Endodermal cell (in vitro differentiated cells): ENCODE data around the gene SNAPC2. TPM values are rescaled to one million over a fixed set of nuclear protein-coding genes. Genes with fewer than 3 reads are reported as not detected.

ENCODE experiments used
- DNase-seq: peaks from one replicate; pipeline ENCODE4 v3.0.0-alpha.2; 2017
- H3K27ac ChIP-seq: 2 replicates; pipeline ENCODE4 v1.5.1; 2013; ENCODE audit warnings: mild to moderate bottlenecking, low read depth, low read length, moderate library complexity
- H3K27me3 ChIP-seq: 2 replicates; pipeline ENCODE4 v1.6.1; 2013; ENCODE audit warnings: mild to moderate bottlenecking, low read length, moderate library complexity; ENCODE audit not compliant: insufficient read depth, control insufficient read depth, poor library complexity, severe bottlenecking
- H3K36me3 ChIP-seq: 2 replicates; pipeline ENCODE4 v1.7.0; 2013; ENCODE audit warnings: mild to moderate bottlenecking, low read length, moderate library complexity; ENCODE audit not compliant: control insufficient read depth, insufficient read depth
- H3K4me1 ChIP-seq: one replicate; pipeline ENCODE4 v1.7.0; 2013; ENCODE audit warnings: low read length; ENCODE audit not compliant: control insufficient read depth, insufficient read depth
- H3K4me3 ChIP-seq: 2 replicates; pipeline ENCODE4 v1.5.1; 2013; ENCODE audit warnings: mild to moderate bottlenecking, low read length, moderate library complexity
- H3K9ac ChIP-seq: 2 replicates; pipeline ENCODE4 v1.6.1; 2013; ENCODE audit warnings: mild to moderate bottlenecking, low read length, moderate library complexity; ENCODE audit not compliant: poor library complexity, severe bottlenecking; ENCODE audit errors: extremely low read depth
- H3K9me3 ChIP-seq: 2 replicates; pipeline ENCODE4 v1.6.1; 2013; ENCODE audit warnings: mild to moderate bottlenecking, low read length, moderate library complexity; ENCODE audit not compliant: control insufficient read depth
- H3K27ac Mint-ChIP-seq: 2 replicates; pipeline ENCODE4 v1.8.0; 2020; ENCODE audit warnings: mixed read lengths
- H3K27me3 Mint-ChIP-seq: 2 replicates; pipeline ENCODE4 v1.8.0; 2021; ENCODE audit warnings: mild to moderate bottlenecking, mixed read lengths; ENCODE audit not compliant: insufficient read depth
- H3K36me3 Mint-ChIP-seq: 2 replicates; pipeline ENCODE4 v1.8.0; 2020; ENCODE audit warnings: low read depth, mixed read lengths
- H3K4me1 Mint-ChIP-seq: 2 replicates; pipeline ENCODE4 v1.8.0; 2020; ENCODE audit warnings: mixed read lengths
- H3K4me3 Mint-ChIP-seq: 2 replicates; pipeline ENCODE4 v1.8.0; 2020; ENCODE audit warnings: mild to moderate bottlenecking, moderate library complexity, mixed read lengths
- H3K9me3 Mint-ChIP-seq: 2 replicates; pipeline ENCODE4 v1.8.0; 2020; ENCODE audit warnings: mild to moderate bottlenecking, mixed read lengths
- WGBS, 2 experiments: methylation state at CpG; one replicate each; pipeline versions ENCODE4 v1.1.5 to v1.1.7; 2013; ENCODE audit warnings: missing lambda C conversion rate in 2 of 2, mixed read lengths in 1 of 2; ENCODE audit not compliant: insufficient coverage in 1 of 2, insufficient read length in 1 of 2; 5-methylcytosine and 5-hydroxymethylcytosine counted together
- total RNA-seq, 2 donors: library from RNA; stranded (reverse); fragmentation: NEBNext Ultra II Directional in 1 of 2; extraction: Animal tissue kit (Norgen Biotek cat#: 25700) in 1 of 2; gene quantifications; 2 replicates in 1 of 2; 3 replicates in 1 of 2; pipeline ENCODE4 v1.2.1, GENCODE V29; 2021
- TF ChIP-seq, protein P1 (sequence below): fragments of 200-600 bp; sonication (generic); conservative IDR thresholded peaks from 2 replicates; pipeline ENCODE4 v1.5.0; 2021; ENCODE audit warnings: antibody characterized with exemption, mild to moderate bottlenecking

The SNAPC2 gene
- total RNA-seq, 2 donors from 2014 or later = 11.9 to 14.2 TPM

DNA sequence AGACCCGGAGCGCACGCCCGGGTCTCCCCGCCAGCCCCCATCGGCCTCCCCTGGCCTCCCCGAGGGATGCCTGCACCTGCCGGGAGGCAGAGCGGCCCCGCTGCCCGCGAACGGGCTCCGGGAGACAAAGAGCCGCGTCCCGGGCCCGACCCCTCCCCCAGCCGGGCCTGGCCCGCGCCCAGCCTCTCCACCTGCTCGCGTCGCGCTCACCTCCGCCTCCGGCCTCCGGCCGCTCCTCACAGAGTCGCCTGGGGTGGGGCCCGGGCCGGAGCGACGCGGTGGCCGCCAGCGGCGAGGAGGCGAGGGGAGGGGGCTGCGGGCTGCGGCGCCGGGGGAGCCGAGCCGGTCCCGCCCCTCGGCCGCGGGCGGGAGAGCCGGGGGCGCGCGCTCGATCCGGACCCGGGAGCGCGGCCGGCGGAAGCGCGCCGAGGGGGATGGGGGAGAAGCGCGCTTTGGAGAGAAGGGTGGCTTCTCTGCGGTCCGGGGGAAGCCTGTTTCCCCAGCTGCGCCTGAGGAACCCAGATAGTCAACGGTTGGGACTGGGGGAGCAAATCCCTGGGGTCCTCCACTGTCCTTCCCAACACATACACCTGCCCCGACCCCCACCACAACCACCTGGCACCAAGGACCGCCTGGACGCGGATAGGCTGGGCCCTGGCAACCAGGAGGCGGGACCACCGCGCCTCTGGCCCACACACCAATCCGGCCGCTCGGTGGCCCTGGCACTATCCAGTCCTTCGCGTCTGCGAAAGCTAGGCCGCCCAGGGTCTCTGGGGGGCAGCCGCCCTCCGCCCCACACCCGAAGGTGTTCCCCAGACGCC, 45.9 kb upstream of the SNAPC2 start, which contains the start of gene PRR36:
PRR36 (minus strand) TSS at position 315 of the 821 bp plus-strand sequence. CDS start 701 bp downstream, outside the sequence.
- H3K9ac ChIP-seq = peak within 1 kb of the TSS; percentile 38
- Mint-ChIP-seq H3K4me3 (peak within 1 kb of the TSS; percentile 64), H3K4me1 (peaks cover 3% of the 10 kb centered on the region), H3K27me3 (peaks cover 54% of the 10 kb centered on the region), H3K36me3 (no peaks in the 10 kb centered on the region), H3K9me3 (peaks cover 1% of the 10 kb centered on the region), H3K27ac (no peak within 1 kb of the TSS)
- H3K9me3 ChIP-seq = no peaks in the 10 kb centered on the region
- H3K27ac ChIP-seq = peak within 1 kb of the TSS; percentile 72
- peaks cover 14% of the 10 kb centered on the region for H3K27me3 ChIP-seq
- no peaks in the 10 kb centered on the region for H3K4me1 ChIP-seq
- no peaks in the 10 kb centered on the region for H3K36me3 ChIP-seq
- H3K4me3 ChIP-seq = peak within 1 kb of the TSS; percentile 78
- 0% methylated on average over 15 to 87 of the region's 88 CpGs for WGBS, 2 experiments
- DNase-seq = peak; percentile 95
- TF ChIP-seq, protein P1, sequence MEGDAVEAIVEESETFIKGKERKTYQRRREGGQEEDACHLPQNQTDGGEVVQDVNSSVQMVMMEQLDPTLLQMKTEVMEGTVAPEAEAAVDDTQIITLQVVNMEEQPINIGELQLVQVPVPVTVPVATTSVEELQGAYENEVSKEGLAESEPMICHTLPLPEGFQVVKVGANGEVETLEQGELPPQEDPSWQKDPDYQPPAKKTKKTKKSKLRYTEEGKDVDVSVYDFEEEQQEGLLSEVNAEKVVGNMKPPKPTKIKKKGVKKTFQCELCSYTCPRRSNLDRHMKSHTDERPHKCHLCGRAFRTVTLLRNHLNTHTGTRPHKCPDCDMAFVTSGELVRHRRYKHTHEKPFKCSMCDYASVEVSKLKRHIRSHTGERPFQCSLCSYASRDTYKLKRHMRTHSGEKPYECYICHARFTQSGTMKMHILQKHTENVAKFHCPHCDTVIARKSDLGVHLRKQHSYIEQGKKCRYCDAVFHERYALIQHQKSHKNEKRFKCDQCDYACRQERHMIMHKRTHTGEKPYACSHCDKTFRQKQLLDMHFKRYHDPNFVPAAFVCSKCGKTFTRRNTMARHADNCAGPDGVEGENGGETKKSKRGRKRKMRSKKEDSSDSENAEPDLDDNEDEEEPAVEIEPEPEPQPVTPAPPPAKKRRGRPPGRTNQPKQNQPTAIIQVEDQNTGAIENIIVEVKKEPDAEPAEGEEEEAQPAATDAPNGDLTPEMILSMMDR = peak; percentile 28

DNA sequence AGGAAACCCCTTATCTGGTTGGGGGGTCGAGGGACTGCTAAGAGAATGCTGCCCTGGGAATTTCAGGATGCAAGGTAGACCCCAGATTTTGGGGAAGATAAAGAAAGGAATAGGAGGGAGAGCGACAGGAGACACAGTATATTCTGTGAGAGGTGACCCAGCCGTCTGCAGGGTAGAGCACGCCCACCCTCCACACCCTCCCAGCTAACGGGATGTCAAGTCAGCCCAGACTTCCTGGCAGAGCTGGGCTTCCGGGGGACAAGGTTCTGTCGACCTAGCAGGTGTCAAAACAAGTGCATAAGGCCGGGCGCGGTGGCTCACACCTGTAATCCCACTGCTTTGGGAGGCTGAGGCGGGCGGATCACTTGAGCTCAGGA, 45.3 kb upstream of the SNAPC2 start:
- H3K9me3 ChIP-seq = no peaks in the 10 kb centered on the region
- no peak overlapping the region for H3K9ac ChIP-seq
- H3K9me3 Mint-ChIP-seq = peaks cover 1% of the 10 kb centered on the region
- WGBS, 2 experiments = 59 to 65% methylated on average over 5 to 12 of the region's 12 CpGs
- peak overlapping the region; percentile 78 for H3K4me3 ChIP-seq
- no peaks in the 10 kb centered on the region for H3K36me3 ChIP-seq
- H3K4me1 Mint-ChIP-seq = peaks cover 3% of the 10 kb centered on the region
- peaks cover 14% of the 10 kb centered on the region for H3K27me3 ChIP-seq
- TF ChIP-seq, protein P1 = no peak
- H3K27ac ChIP-seq = no peak overlapping the region
- no peaks in the 10 kb centered on the region for H3K4me1 ChIP-seq
- H3K4me3 Mint-ChIP-seq = peak overlapping the region; percentile 64
- H3K36me3 Mint-ChIP-seq = no peaks in the 10 kb centered on the region
- H3K27me3 Mint-ChIP-seq = peaks cover 54% of the 10 kb centered on the region
- H3K27ac Mint-ChIP-seq = no peak overlapping the region
- no peak for DNase-seq

DNA sequence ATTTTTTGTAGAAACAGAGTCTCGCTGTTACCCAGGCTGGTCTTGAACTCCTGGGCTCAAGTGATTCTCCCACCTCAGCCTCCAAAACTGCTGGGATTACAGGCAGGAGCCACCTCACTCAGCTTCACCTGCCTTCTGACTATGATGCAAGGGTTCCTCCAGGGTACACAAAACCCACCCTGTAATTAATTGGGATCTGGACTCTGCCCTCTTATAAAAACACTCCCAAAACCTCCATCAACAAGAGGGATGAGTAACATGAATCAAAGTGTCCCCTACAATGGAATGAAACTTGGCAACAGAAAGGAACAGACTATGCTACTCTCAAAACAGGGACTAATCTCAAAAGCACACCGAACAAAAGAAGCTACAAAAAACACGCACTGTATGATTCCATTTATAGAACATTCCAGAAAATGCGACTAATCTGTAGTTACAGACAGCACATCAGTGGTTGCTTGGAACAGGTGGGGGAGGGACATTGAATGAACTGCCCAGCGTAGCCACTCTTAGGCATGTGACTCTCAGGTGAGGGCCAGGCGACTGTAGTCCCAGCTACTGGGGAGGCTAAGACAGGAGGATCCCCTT, 42.8 kb upstream of the SNAPC2 start:
- no peak overlapping the region for H3K4me3 Mint-ChIP-seq
- H3K4me1 ChIP-seq = no peaks in the 10 kb centered on the region
- no peak overlapping the region for H3K27ac Mint-ChIP-seq
- H3K27me3 Mint-ChIP-seq = peaks cover 46% of the 10 kb centered on the region
- H3K9ac ChIP-seq = no peak overlapping the region
- no peaks in the 10 kb centered on the region for H3K4me1 Mint-ChIP-seq
- H3K9me3 ChIP-seq = no peaks in the 10 kb centered on the region
- H3K36me3 ChIP-seq = no peaks in the 10 kb centered on the region
- 84 to 88% methylated on average over 6 of the region's 6 CpGs for WGBS, 2 experiments
- no peak overlapping the region for H3K4me3 ChIP-seq
- no peak for DNase-seq
- no peak overlapping the region for H3K27ac ChIP-seq
- H3K9me3 Mint-ChIP-seq = no peaks in the 10 kb centered on the region
- H3K27me3 ChIP-seq = peaks cover 14% of the 10 kb centered on the region
- TF ChIP-seq, protein P1 = no peak
- no peaks in the 10 kb centered on the region for H3K36me3 Mint-ChIP-seq
